B cell (primary cell): ENCODE results near the gene TOPAZ1. TPM values are rescaled to one million over a fixed set of nuclear protein-coding genes. Genes with fewer than 3 reads are reported as not detected.
A peak's percentile ranks its signal among the peaks of the same experiment; 100 is the strongest.

Experiments
- ATAC-seq: fragments of 200-7000 bp; cut with Tn5 transposase; one replicate; pipeline ENCODE4 v1.10.0; 2021; ENCODE audit warnings: low read depth, mild to moderate bottlenecking, moderate number of reproducible peaks, moderate library complexity
- CTCF ChIA-PET: fragments of 350-600 bp; sonication (Branson Sonifier 250); formaldehyde crosslinking; loops from one replicate; lab custom pipeline; 2021; ENCODE audit warnings: antibody characterized with exemption, inconsistent platforms; lab: Charles Lee
- POLR2A ChIA-PET: fragments of 350-600 bp; sonication (Branson Sonifier 250); formaldehyde crosslinking; loops from one replicate; lab custom pipeline; 2021; ENCODE audit warnings: antibody characterized with exemption; lab: Charles Lee
- DNase-seq: peaks from one replicate; pipeline ENCODE4 v3.0.0; 2013
- H2AFZ ChIP-seq: 2 replicates; pipeline ENCODE4 v1.6.1; 2012; ENCODE audit warnings: mild to moderate bottlenecking, low read depth, low read length; ENCODE audit not compliant: insufficient read depth, poor library complexity, severe bottlenecking
- H3K27ac ChIP-seq, 2 donors: 1 replicate in 1 of 2; 2 replicates in 1 of 2; pipeline ENCODE4 v1.5.1; 2012 to 2013; ENCODE audit warnings: low read length in 2 of 2, mild to moderate bottlenecking in 2 of 2, moderate library complexity in 1 of 2
- H3K27me3 ChIP-seq, 4 experiments: fragments of 200-600 bp in 1 of 4; sonication (generic) in 1 of 4; replicated peaks in 1 of 4; 1 replicate in 2 of 4; 2 replicates in 2 of 4; pipeline versions ENCODE4 v1.6.1 to v1.7.0; 2013 to 2016; ENCODE audit warnings: low read length in 3 of 4, mild to moderate bottlenecking in 2 of 4, mixed read lengths in 1 of 4, moderate library complexity in 1 of 4; ENCODE audit not compliant: insufficient read depth in 4 of 4, control insufficient read depth in 3 of 4; ENCODE audit errors: control extremely low read depth in 1 of 4
- H3K36me3 ChIP-seq, 2 experiments: replicated peaks in 1 of 2; 1 replicate in 1 of 2; 2 replicates in 1 of 2; pipeline versions ENCODE4 v1.6.1 to v1.7.1; 2013; ENCODE audit warnings: low read length in 1 of 2; ENCODE audit not compliant: insufficient read depth in 2 of 2, control insufficient read depth in 1 of 2; ENCODE audit errors: control extremely low read depth in 1 of 2, extremely low read depth in 1 of 2
- H3K4me1 ChIP-seq, 2 donors: fragments of 200-600 bp in 1 of 2; sonication (generic) in 1 of 2; 1 replicate in 1 of 2; 2 replicates in 1 of 2; pipeline versions ENCODE4 v1.5.1 to v1.6.1; 2013 to 2017; ENCODE audit warnings: low read length in 2 of 2; ENCODE audit not compliant: control insufficient read depth in 2 of 2, insufficient read depth in 2 of 2
- H3K4me2 ChIP-seq: replicated peaks from 2 replicates; pipeline ENCODE3; 2012; ENCODE audit warnings: mild to moderate bottlenecking, low read depth, low read length; ENCODE audit not compliant: poor library complexity, severe bottlenecking
- H3K4me3 ChIP-seq, 5 experiments: fragments of 200-600 bp in 1 of 5; sonication (generic) in 1 of 5; 1 replicate in 3 of 5; 2 replicates in 2 of 5; pipeline versions ENCODE4 v1.5.1 to v1.7.0; 2011 to 2016; ENCODE audit warnings: low read length in 4 of 5, mild to moderate bottlenecking in 4 of 5, low read depth in 2 of 5, control low read depth in 1 of 5, moderate library complexity in 1 of 5; ENCODE audit not compliant: insufficient read depth in 1 of 5; ENCODE audit errors: control extremely low read depth in 1 of 5, extremely low read depth in 1 of 5
- H3K79me2 ChIP-seq: fragments of 200-600 bp; sonication (generic); one replicate; pipeline ENCODE4 v1.6.0; 2016; ENCODE audit warnings: low read length; ENCODE audit not compliant: control insufficient read depth, insufficient read depth
- H3K9ac ChIP-seq: fragments of 200-600 bp; sonication (generic); 2 replicates; pipeline ENCODE4 v1.6.1; 2017; ENCODE audit warnings: mild to moderate bottlenecking, low read length, moderate library complexity
- H3K9me3 ChIP-seq, 3 donors: one replicate each; pipeline versions ENCODE4 v1.6.1 to v1.7.1; 2013; ENCODE audit warnings: low read length in 2 of 3; ENCODE audit not compliant: control insufficient read depth in 2 of 3, insufficient read depth in 1 of 3; ENCODE audit errors: control extremely low read depth in 1 of 3
- H4K20me1 ChIP-seq: 2 replicates; pipeline ENCODE4 v1.6.0; 2012; ENCODE audit warnings: mild to moderate bottlenecking, low read length; ENCODE audit not compliant: insufficient read depth, control insufficient read depth, poor library complexity, severe bottlenecking
- H3K27ac Mint-ChIP-seq: one replicate; pipeline ENCODE4 v1.8.0; 2021; ENCODE audit warnings: mixed read lengths
- H3K27me3 Mint-ChIP-seq: one replicate; pipeline ENCODE4 v1.8.0; 2021; ENCODE audit warnings: mixed read lengths
- H3K4me1 Mint-ChIP-seq: one replicate; pipeline ENCODE4 v1.8.0; 2021; ENCODE audit warnings: mixed read lengths
- H3K4me3 Mint-ChIP-seq: one replicate; pipeline ENCODE4 v1.8.0; 2021; ENCODE audit warnings: mixed read lengths
- H3K9me3 Mint-ChIP-seq: one replicate; pipeline ENCODE4 v1.8.0; 2022; ENCODE audit warnings: mixed read lengths; ENCODE audit not compliant: insufficient read depth
- EZH2 ChIP-seq: IDR thresholded peaks from 2 replicates; pipeline ENCODE4 v1.6.1; 2012; ENCODE audit warnings: borderline replicate concordance, low read depth, mild to moderate bottlenecking, moderate library complexity, low read length; ENCODE audit not compliant: insufficient read depth, poor library complexity, severe bottlenecking
- WGBS: methylation state at CpG from one replicate; pipeline ENCODE4 v1.1.5; 2013; ENCODE audit warnings: missing lambda C conversion rate; ENCODE audit not compliant: insufficient coverage; 5-methylcytosine and 5-hydroxymethylcytosine counted together
- intact Hi-C: fragments of 100-400 bp; cut with micrococcal nuclease; formaldehyde crosslinking; loops from one replicate; pipeline ENCODE4 v1.10.0; 2022
- polyA plus RNA-seq: library from polyadenylated mRNA; depleted of rRNA; stranded (reverse); fragments of >200 nt; gene quantifications from 2 replicates; pipeline ENCODE4 v1.2.3, GENCODE V29; 2012
- total RNA-seq, 2 donors: library from RNA; stranded (reverse); fragments of 120-200 nt in 1 of 2; gene quantifications; 1 replicate in 1 of 2; 2 replicates in 1 of 2; pipeline versions ENCODE4 v1.2.3 to v1.2.4, GENCODE V29; 2013 to 2022
- TF ChIP-seq, protein P1 (sequence below): fragments of 200-600 bp; IDR thresholded peaks from one replicate; pipeline ENCODE4 v1.8.0; 2022; ENCODE audit warnings: antibody characterized with exemption, mild to moderate bottlenecking

TOPAZ1 gene
- total and polyA plus RNA-seq, 2 donors (not counting 1 experiment from before 2014, with no cell fraction given), result not detected

- ChIA-PET POLR2A (interaction anchor here (1.3 to 1.4 kb wide), 2 partner anchors 101 to 172 kb away, joined by 3 to 7 read pairs; no protein-coding TSS in a partner anchor), CTCF (interaction anchor here (0.9 to 2.5 kb wide), 6 partner anchors 15 to 637 kb away, joined by 3 to 5 read pairs (median 4); partner anchors contain the start of genes EXOSC7, ZDHHC3 and ZNF445)
- Histone ChIP-seq H3K9ac (peak overlapping the region; percentile 88), H3K4me2 (peak overlapping the region; percentile 79), H4K20me1 (no peaks in the 10 kb centered on the region), H3K27me3 (no peaks in the 10 kb centered on the region), H3K27ac (peak overlapping the region; percentile 80 to 88), H3K4me3 (peak overlapping the region; percentile 85 to 97 (median 87)), H3K4me1 (peaks cover 16 to 19% of the 10 kb centered on the region in 2 donors), H3K9me3 (no peaks in the 10 kb centered on the region), H3K79me2 (peaks cover 30% of the 10 kb centered on the region), H3K36me3 (no peaks in the 10 kb centered on the region), H2AFZ (peak overlapping the region; percentile 98)
- intact Hi-C loops, result loop anchor here (1.0 to 5.0 kb wide), 8 partner anchors 139 to 1231 kb away; partner anchors contain the start of genes ANO10, KIAA1143, KIF15 and POMGNT2
- DNase-seq, result no peak
- Mint-ChIP-seq H3K27ac (peak overlapping the region; percentile 99), H3K27me3 (peaks cover 4% of the 10 kb centered on the region), H3K4me1 (peaks cover 29% of the 10 kb centered on the region), H3K4me3 (peak overlapping the region; percentile 99), H3K9me3 (no peaks in the 10 kb centered on the region)
- TF ChIP-seq, protein P1, sequence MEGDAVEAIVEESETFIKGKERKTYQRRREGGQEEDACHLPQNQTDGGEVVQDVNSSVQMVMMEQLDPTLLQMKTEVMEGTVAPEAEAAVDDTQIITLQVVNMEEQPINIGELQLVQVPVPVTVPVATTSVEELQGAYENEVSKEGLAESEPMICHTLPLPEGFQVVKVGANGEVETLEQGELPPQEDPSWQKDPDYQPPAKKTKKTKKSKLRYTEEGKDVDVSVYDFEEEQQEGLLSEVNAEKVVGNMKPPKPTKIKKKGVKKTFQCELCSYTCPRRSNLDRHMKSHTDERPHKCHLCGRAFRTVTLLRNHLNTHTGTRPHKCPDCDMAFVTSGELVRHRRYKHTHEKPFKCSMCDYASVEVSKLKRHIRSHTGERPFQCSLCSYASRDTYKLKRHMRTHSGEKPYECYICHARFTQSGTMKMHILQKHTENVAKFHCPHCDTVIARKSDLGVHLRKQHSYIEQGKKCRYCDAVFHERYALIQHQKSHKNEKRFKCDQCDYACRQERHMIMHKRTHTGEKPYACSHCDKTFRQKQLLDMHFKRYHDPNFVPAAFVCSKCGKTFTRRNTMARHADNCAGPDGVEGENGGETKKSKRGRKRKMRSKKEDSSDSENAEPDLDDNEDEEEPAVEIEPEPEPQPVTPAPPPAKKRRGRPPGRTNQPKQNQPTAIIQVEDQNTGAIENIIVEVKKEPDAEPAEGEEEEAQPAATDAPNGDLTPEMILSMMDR, result no peak
- no peak for TF ChIP-seq EZH2
- 0% methylated on average over 11 of the region's 15 CpGs for WGBS
- no peak for ATAC-seq
Measured at GRCh38 chr3:44338828-44339127, 97.1 kb downstream of the TOPAZ1 start.
